Neuronal stem cell (in vitro differentiated cells): ENCODE data around the gene RIN3.

Experiments used
- DNase-seq: peaks from one replicate; pipeline ENCODE4 v3.0.0-alpha.2; 2013; ENCODE audit warnings: low spot score
- H2AFZ ChIP-seq: one replicate; pipeline ENCODE4 v1.6.1; 2013; ENCODE audit warnings: mild to moderate bottlenecking, low read length, inconsistent platforms
- H2AK5ac ChIP-seq: 2 replicates; pipeline ENCODE4 v1.6.1; 2013; ENCODE audit warnings: low read depth, mild to moderate bottlenecking, inconsistent platforms, low read length, moderate library complexity, mixed read lengths
- H2BK120ac ChIP-seq: 2 replicates; pipeline ENCODE4 v1.6.1; 2013; ENCODE audit warnings: low read depth, mild to moderate bottlenecking, inconsistent platforms, low read length, moderate library complexity, mixed read lengths
- H2BK12ac ChIP-seq: one replicate; pipeline ENCODE4 v1.6.1; 2013; ENCODE audit warnings: low read length, inconsistent platforms
- H2BK15ac ChIP-seq: 2 replicates; pipeline ENCODE4 v1.6.1; 2013; ENCODE audit warnings: mild to moderate bottlenecking, low read length, inconsistent platforms, mixed read lengths
- H2BK5ac ChIP-seq: one replicate; pipeline ENCODE4 v1.6.1; 2013; ENCODE audit warnings: inconsistent platforms, mild to moderate bottlenecking, low read length, moderate library complexity
- H3K14ac ChIP-seq: one replicate; pipeline ENCODE4 v1.6.1; 2013; ENCODE audit warnings: low read length, inconsistent platforms
- H3K18ac ChIP-seq: 2 replicates; pipeline ENCODE4 v1.6.1; 2013; ENCODE audit warnings: low read length, inconsistent platforms
- H3K23ac ChIP-seq: 2 replicates; pipeline ENCODE4 v1.6.1; 2013; ENCODE audit warnings: low read depth, mild to moderate bottlenecking, mixed read lengths, low read length, inconsistent platforms; ENCODE audit not compliant: poor library complexity
- H3K27ac ChIP-seq: replicated peaks from 3 replicates; pipeline ENCODE4 v1.5.1; 2013; ENCODE audit warnings: low read length, inconsistent platforms
- H3K27me3 ChIP-seq, 3 experiments: 2 replicates each; pipeline ENCODE4 v1.6.1; 2013; ENCODE audit warnings: low read length in 3 of 3, mild to moderate bottlenecking in 2 of 3, inconsistent platforms in 1 of 3, low read depth in 1 of 3, mixed read lengths in 1 of 3, moderate library complexity in 1 of 3; ENCODE audit not compliant: control insufficient read depth in 3 of 3, insufficient read depth in 3 of 3
- H3K36me3 ChIP-seq, 2 donors: replicated peaks in 1 of 2; 2 replicates each; pipeline ENCODE4 v1.6.1; 2013; ENCODE audit warnings: low read length in 2 of 2; ENCODE audit not compliant: control insufficient read depth in 2 of 2, insufficient read depth in 2 of 2
- H3K4ac ChIP-seq: 2 replicates; pipeline ENCODE4 v1.6.1; 2013; ENCODE audit warnings: inconsistent platforms, mild to moderate bottlenecking, low read length, moderate library complexity
- H3K4me1 ChIP-seq, 2 donors: 1 replicate in 1 of 2; 2 replicates in 1 of 2; pipeline ENCODE4 v1.6.1; 2013; ENCODE audit warnings: low read length in 2 of 2, low read depth in 1 of 2; ENCODE audit not compliant: control insufficient read depth in 2 of 2, insufficient read depth in 1 of 2
- H3K4me2 ChIP-seq: one replicate; pipeline ENCODE4 v1.6.1; 2013; ENCODE audit warnings: mild to moderate bottlenecking, low read length, inconsistent platforms; ENCODE audit not compliant: insufficient read depth, poor library complexity, severe bottlenecking
- H3K4me3 ChIP-seq, 2 donors: 2 replicates each; pipeline ENCODE4 v1.5.1; 2013; ENCODE audit warnings: low read length in 2 of 2, mild to moderate bottlenecking in 2 of 2, inconsistent platforms in 1 of 2, moderate library complexity in 1 of 2
- H3K79me1 ChIP-seq: one replicate; pipeline ENCODE4 v1.6.1; 2013; ENCODE audit warnings: low read depth, mild to moderate bottlenecking, inconsistent platforms, low read length, moderate library complexity
- H3K9ac ChIP-seq: one replicate; pipeline ENCODE4 v1.6.1; 2013; ENCODE audit warnings: mild to moderate bottlenecking, low read depth, low read length, inconsistent platforms; ENCODE audit not compliant: poor library complexity
- H3K9me3 ChIP-seq, 2 donors: replicated peaks in 1 of 2; 2 replicates each; pipeline versions ENCODE3 to v1.6.1; 2013; ENCODE audit warnings: low read length in 2 of 2, mild to moderate bottlenecking in 2 of 2, inconsistent platforms in 1 of 2, low read depth in 1 of 2, mixed read lengths in 1 of 2, moderate library complexity in 1 of 2; ENCODE audit not compliant: control insufficient read depth in 2 of 2, insufficient read depth in 1 of 2
- H4K8ac ChIP-seq: one replicate; pipeline ENCODE4 v1.6.1; 2013; ENCODE audit warnings: low read depth, mild to moderate bottlenecking, inconsistent platforms, low read length, moderate library complexity
- H4K91ac ChIP-seq: one replicate; pipeline ENCODE4 v1.6.1; 2013; ENCODE audit warnings: low read length, low read depth, mild to moderate bottlenecking, inconsistent platforms; ENCODE audit not compliant: poor library complexity
- WGBS, 2 donors: extraction: QIAGEN DNeasy Blood & Tissue Kit; methylation state at CpG; one replicate each; pipeline ENCODE4 v1.1.7; 2013; ENCODE audit warnings: missing lambda C conversion rate in 2 of 2, mixed read lengths in 1 of 2; ENCODE audit not compliant: insufficient read length in 2 of 2, insufficient replicate concordance in 1 of 2; ENCODE audit errors: extremely low coverage in 2 of 2; 5-methylcytosine and 5-hydroxymethylcytosine counted together

The RIN3 gene

DNA sequence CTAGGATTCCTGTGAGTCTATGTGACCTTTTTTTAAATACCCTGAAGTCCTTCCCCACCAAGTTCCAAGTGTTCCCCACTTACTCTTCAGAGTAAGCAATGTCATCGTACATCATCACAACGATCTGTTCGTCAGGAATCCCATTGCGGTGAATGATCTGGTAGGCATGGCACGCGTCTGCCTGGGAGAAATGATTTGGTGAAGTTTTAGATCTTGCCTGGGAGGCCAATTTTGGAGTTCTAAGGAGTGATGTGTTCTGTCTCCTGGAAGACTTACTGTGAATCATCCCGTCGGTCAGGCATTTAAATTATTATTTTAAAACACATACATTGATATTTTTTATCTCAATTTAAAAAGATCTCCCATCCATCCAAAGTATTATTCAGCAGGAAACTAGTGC lies 205.1 kb downstream of the RIN3 start:
- no peak for DNase-seq
- Histone ChIP-seq H4K91ac (no peak overlapping the region), H3K79me1 (peaks cover 4% of the 10 kb centered on the region), H2BK15ac (no peak overlapping the region), H3K27ac (no peak overlapping the region), H2BK5ac (no peak overlapping the region), H2AK5ac (no peak overlapping the region), H3K4me3 (no peak overlapping the region), H2BK120ac (no peak overlapping the region), H3K4me2 (no peak overlapping the region), H3K27me3 (no peaks in the 10 kb centered on the region), H3K9ac (no peak overlapping the region), H4K8ac (no peak overlapping the region), H2BK12ac (no peak overlapping the region), H3K18ac (no peak overlapping the region), H2AFZ (no peak overlapping the region), H3K4ac (no peak overlapping the region), H3K9me3 (peaks cover 0 to 4% of the 10 kb centered on the region in 2 donors), H3K14ac (no peak overlapping the region), H3K4me1 (no peaks in the 10 kb centered on the region), H3K23ac (no peak overlapping the region), H3K36me3 (peaks cover 2 to 13% of the 10 kb centered on the region in 2 donors)
- WGBS, 2 donors: no CpG with 5 or more reads among the region's 8 CpGs

- no peak overlapping the region for H3K27ac ChIP-seq
- H3K36me3 ChIP-seq: peaks cover 2 to 17% of the 10 kb centered on the region in 2 donors
- H3K27me3 ChIP-seq: no peaks in the 10 kb centered on the region
- no peak overlapping the region for H2BK12ac ChIP-seq
- no peaks in the 10 kb centered on the region for H3K4me1 ChIP-seq
- no peak overlapping the region for H3K4me2 ChIP-seq
- H2AFZ ChIP-seq: no peak overlapping the region
- H2BK15ac ChIP-seq: no peak overlapping the region
- no peak overlapping the region for H3K18ac ChIP-seq
- H2AK5ac ChIP-seq: no peak overlapping the region
- peaks cover 0 to 4% of the 10 kb centered on the region in 2 donors for H3K9me3 ChIP-seq
- no peak overlapping the region for H4K8ac ChIP-seq
- H3K23ac ChIP-seq: no peak overlapping the region
- no peak overlapping the region for H3K14ac ChIP-seq
- H2BK120ac ChIP-seq: no peak overlapping the region
- no CpG with 5 or more reads among the region's 2 CpGs for WGBS, 2 donors
- H4K91ac ChIP-seq: no peak overlapping the region
- DNase-seq: no peak
- H3K4me3 ChIP-seq: no peak overlapping the region
- H3K79me1 ChIP-seq: peaks cover 4% of the 10 kb centered on the region
- no peak overlapping the region for H2BK5ac ChIP-seq
- H3K4ac ChIP-seq: no peak overlapping the region
- H3K9ac ChIP-seq: no peak overlapping the region
Measured at GRCh38 chr14:92719421-92719820, 205.8 kb downstream of the RIN3 start.

- H2AK5ac ChIP-seq: no peak overlapping the region
- no peak overlapping the region for H3K23ac ChIP-seq
- WGBS, 2 donors: no CpG with 5 or more reads among the region's 5 CpGs
- H3K18ac ChIP-seq: no peak overlapping the region
- no peaks in the 10 kb centered on the region for H3K27me3 ChIP-seq
- H4K8ac ChIP-seq: no peak overlapping the region
- no peak for DNase-seq
- H3K9ac ChIP-seq: no peak overlapping the region
- H3K4me1 ChIP-seq: no peaks in the 10 kb centered on the region
- no peak overlapping the region for H2BK120ac ChIP-seq
- H2BK5ac ChIP-seq: no peak overlapping the region
- no peak overlapping the region for H3K27ac ChIP-seq
- peaks cover 4% of the 10 kb centered on the region for H3K79me1 ChIP-seq
- H3K4me3 ChIP-seq: no peak overlapping the region
- no peak overlapping the region for H2BK15ac ChIP-seq
- no peak overlapping the region for H3K4me2 ChIP-seq
- no peak overlapping the region for H2BK12ac ChIP-seq
- peaks cover 2 to 17% of the 10 kb centered on the region in 2 donors for H3K36me3 ChIP-seq
- H3K9me3 ChIP-seq: peaks cover 0 to 4% of the 10 kb centered on the region in 2 donors
- no peak overlapping the region for H3K4ac ChIP-seq
- H2AFZ ChIP-seq: no peak overlapping the region
- no peak overlapping the region for H4K91ac ChIP-seq
- no peak overlapping the region for H3K14ac ChIP-seq
Measured at GRCh38 chr14:92719890-92720323, 206.3 kb downstream of the RIN3 start.

DNA sequence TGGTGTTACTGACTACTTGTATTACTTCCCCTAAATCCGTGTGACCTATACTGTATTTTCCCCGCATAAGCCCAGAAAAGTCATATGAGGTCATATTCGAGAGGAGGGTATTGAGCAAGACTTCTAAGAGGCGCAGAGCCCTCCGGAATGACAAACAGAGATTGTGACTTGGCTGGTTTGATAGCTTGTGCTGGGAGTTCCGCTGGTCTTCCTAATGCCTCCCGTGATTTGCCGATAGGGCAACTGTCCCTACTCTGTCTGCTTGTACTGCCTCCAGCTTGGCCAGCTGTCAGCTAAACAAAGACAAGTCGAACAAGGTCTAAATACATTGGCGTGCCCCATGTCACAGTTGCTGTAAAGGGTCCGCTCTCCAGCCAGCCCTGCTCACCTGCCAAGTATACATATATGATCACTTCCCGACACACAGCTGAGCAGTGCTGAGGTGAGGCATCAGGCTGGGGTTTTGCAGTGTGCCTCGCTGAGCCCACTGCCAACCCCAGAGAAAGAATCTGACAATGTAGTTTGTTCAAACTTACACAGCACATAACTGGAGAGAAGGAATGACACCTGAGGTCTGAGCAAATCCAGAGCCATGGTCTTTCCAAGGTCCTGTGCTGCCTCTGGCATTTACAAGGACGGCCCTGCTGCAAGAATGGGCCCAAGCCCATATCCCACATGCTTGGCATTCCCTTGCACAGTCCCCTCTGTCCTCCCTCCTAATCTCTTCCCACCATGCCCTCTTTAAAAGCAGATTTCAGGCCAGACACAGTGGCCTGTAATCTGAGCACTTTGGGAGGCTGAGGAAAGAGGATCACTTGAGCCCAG lies 211.1 kb downstream of the RIN3 start:
- Histone ChIP-seq H3K9me3 (peaks cover 2 to 4% of the 10 kb centered on the region in 2 donors), H3K4me1 (peaks cover 0 to 4% of the 10 kb centered on the region in 2 donors), H2BK120ac (no peak overlapping the region), H3K4me2 (no peak overlapping the region), H3K79me1 (peaks cover 4% of the 10 kb centered on the region), H3K23ac (peak overlapping the region; percentile 45), H3K4me3 (no peak overlapping the region), H2AFZ (no peak overlapping the region), H2BK15ac (no peak overlapping the region), H3K36me3 (peaks cover 4 to 15% of the 10 kb centered on the region in 2 donors), H2BK12ac (no peak overlapping the region), H4K8ac (no peak overlapping the region), H3K27me3 (no peaks in the 10 kb centered on the region), H3K14ac (no peak overlapping the region), H4K91ac (no peak overlapping the region), H3K9ac (no peak overlapping the region), H3K4ac (no peak overlapping the region), H3K18ac (no peak overlapping the region), H2BK5ac (no peak overlapping the region), H2AK5ac (peak overlapping the region; percentile 30), H3K27ac (no peak overlapping the region)
- no peak for DNase-seq
- no CpG with 5 or more reads among the region's 14 CpGs for WGBS, 2 donors
